ENCODE results near the gene ATXN2.

ATXN2 gene

DNA sequence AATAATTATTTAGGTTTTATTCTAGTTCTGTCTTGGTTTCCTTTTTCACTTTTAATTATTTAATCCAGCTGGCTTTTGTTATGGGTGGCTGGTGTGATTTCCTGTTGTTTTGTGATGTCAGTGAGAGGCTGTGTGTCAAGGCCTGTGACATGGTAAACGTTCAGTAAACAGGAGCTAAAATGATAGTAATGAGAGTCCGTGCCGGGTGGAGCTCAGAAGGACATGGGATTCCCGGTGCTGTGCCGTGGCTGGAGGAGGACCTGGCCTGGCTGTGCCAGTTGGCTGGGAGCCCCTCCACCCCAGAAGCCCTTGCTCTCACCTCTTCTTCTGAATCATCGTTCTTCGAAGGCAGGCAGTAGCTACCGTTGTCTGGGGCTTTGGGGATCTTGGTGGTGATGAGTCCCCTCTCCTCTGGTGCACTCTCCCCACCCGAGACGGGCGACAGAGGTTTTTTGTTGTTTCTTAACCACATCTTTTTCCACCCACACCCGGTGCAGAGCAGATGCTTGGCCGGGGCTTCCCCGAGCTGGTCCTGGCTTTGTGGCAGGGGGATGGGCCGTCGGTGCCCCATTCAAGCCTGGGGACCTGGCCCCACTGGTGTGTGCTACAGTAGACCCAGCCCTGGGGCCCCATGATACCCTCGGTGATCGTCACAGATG, 164.3 kb downstream of the ATXN2 start:
- DNase-seq = no peak

DNA sequence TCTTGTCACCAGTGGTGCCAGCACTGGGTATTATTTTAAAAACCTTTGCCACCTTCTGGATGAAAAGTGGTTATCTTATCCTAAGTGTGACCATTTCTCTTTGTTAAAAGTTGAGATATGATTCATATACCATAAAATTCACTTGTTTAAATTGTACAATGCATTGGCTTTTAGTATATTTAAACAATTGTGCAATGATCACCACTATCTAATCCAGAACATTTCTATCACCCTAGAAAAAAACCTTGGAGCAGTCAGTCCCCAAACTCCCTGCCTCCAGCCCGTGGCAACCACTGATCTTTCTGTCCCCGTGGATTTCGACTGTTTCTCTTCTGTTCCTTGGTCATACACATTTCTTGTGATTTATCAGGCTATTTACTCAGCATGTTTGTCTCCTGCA, 165.1 kb downstream of the ATXN2 start:
- no peak for DNase-seq

DNA sequence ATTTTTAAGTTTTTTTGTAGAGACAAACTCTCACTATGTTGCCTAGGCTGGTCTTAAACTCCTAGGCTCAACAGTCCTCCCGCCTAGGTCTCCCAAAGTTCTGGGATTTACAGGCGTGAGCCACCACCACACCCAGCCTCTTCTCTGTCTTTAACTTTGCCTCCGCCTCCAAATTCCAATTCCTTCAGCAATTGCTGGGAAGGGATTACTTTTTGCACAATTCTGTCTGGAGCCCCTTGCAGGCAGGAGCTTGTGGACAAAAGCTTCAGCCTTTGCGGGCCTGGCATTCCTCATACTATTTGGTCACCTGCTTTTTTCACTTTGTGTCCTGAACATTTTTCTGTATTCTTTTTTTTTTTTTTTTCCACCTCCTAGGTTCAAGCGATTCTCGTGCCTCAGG, 167.3 kb downstream of the ATXN2 start:
- no peak for DNase-seq

DNA sequence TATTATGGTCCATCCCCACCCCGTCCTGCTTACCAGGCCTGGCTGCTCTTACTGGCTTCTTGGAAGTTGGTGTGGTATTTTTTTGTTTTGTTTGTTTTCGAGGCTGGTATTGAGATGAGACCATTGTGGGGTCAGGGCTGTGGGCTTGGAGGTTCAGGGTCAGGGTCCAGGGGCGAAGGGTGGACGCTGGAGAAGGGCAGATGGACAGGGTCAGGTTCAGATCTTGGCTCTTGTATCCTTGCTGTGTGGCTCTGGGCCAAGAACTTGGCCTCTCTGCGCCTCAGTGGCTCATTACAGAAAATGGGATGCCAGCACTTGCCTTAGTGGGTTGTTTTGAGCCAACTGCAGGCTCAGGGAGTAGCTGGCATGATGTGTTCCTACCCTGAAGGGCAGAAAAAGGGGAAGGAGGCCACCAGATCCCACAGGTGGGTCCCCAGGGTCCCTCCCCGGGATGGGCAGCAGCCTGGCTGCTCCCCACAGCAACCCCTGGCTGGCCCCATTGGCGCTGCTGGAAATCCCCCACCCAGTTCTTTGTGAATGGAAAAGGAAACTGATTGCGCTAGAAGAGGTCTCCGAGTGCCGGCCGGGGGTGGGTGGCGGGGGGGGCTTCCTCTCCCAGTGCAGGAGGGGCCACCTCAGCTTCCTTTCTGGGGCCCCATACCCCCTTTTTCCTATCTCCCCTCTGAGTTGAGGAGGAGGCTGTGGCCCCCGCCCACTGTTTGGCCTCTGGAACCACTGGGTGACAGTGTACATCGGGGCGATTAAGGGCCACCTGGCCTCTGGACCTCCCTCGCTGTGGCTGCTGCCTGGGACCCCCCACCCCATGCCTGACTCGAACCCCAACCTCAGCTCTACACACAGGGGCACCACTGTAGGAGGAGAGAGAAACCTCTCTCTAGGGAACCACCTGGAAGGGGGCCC, 168.4 kb downstream of the ATXN2 start:
- no peak for DNase-seq

DNA sequence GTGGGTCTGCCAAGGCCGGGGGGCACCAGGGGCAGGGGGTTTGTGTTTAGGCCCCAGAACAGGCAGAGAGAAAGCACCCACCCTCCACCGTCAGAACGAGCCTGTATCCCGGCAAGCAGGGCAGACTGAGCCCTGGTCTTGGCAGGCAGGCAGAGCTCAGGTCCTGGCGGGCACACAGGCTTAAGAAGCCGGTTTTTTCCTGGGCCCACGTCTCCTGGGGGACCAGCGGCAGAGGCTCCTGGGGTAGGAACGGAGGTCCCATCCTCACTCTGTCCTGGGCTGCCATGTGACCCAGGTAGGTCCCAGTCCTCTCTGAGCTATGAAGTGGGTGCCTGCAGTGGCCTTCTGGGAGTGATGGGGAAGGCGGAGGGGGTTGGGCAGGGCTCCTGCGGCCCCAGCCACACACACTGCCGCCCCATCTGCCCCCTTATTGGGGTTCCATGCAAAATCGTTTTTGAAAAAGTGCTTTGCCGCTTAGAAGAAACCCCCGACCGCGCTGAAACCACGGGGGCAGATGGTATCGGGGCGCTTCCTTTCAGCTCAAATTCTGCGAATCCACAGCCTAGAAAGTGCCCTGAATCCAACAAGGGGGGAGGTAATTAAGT, 169.2 kb downstream of the ATXN2 start:
- DNase-seq = no peak

DNA sequence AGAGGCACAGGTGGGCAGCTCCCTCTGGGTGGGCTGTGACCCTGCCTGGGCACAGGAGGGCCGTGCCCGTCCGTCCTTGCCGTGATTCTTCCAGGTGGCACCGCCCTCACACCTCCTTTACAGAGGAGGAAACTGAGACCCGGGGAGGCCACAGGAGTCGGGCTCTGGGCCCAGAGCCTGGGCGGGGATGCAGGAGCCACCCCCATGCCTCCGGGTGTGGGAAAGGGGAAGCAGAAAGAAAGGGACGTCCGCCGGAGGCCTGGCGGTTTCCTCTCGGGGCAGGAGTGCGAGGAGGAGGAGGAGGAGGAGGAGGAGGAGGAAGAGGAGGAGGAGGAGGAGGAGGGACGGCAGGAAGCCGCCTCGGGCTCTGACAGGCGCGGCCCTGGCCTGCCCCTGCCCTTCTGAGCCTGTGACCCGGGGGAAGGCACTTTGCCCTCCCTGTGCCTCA, 170.4 kb downstream of the ATXN2 start:
- DNase-seq = no peak

DNA sequence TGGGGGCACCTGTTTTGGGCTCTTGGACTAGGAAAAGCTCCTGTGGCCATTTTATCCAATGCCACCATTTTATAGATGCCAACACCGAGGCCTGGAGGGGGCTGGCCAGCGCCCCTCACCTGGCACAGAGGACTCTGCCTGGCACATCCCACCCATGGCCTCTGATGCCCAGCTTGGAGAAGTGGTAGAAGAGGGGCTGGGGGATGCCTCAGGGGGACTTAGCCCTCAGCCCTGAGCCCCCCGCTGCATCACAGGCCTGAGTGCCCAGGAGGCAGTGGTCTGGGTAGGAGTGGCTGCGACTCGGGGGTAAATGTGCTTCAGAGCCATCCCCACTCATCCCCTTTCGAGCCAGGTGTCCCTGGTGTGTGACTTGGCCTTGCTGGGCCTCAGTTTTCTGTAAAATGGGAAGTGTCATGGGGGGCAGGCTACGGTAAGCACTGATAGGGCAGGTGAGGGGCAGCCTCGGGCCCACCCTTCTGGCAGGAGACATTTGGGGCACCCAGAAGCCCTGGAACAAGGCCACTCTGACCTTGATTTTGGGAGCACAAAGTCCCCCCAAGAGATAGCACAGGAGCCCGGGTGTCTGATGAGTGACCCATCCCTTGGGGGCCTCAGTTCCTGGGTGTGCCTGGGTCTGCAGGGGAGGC, 170.9 kb downstream of the ATXN2 start:
- no peak for DNase-seq

DNA sequence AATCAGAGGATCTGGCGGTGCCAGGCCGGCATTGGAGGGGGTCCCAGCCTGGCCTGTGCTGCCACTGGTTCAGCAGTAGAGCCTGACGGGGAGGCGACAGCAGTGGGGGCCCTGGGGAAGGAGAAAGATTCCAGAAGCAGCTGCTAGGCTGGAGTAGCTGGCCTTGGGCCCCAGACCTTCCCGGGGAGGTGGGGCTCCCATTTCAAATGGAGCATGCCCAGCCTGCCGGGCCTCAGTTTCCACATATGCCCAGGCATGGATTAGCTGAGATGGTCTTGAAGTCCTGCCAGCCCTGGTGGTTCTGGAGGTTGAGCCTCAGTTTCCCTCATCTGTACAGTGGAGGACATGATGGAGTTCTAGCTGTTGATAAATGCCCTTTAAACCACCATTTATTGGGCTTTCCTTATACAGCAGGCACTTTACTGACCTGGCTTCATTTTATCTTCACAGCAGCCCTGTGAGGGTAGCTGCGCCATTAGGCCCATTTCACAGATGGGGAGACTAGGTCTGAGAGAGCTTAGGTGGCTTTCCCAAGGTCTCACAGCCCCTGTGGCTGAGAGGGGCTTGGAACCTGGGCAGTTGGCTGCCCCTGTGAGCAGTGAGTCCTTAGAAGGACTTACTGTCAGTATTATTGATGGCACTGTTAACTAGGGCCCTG, 171.6 kb downstream of the ATXN2 start:
- DNase-seq = no peak

DNA sequence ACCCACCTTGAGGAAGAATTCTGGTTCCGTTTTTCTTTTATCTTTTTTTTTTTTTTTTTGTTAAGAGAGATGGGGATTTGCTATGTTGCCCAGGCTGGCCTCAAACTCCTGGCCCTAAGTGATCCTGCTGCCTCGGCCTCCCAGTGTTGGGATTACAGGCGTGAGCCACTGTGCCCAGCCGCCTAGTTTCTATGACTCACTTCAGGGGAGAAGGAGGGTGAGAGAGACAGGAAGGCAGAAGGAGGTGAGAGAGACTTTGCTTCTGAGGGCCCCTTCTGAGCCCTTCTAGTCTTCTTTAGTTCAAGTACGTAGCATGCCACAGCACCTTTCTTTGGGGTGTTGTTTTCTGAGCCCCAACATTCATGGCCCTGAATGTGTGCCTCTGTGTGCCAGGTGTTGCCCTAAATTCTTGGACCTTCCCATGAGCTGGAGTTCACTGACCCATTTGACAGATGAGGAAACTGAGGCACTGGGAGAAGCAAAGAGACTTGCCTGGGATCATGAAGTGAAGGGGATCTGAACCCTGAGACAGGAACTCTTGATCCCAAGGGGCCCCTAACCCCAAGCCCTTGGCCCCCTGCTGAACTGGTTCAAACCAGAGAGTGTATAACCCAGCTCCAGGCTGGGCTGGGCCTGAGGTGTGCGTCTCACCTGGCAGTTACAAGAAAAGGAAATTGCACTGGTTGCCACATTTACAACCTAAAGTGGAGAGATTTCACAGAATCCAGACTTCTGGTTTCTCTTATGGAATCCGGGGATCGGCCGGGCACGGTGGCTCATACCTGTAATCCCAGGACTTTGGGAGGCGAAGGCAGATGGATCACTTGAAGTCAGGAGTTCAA, 172.6 kb downstream of the ATXN2 start:
- DNase-seq = no peak

DNA sequence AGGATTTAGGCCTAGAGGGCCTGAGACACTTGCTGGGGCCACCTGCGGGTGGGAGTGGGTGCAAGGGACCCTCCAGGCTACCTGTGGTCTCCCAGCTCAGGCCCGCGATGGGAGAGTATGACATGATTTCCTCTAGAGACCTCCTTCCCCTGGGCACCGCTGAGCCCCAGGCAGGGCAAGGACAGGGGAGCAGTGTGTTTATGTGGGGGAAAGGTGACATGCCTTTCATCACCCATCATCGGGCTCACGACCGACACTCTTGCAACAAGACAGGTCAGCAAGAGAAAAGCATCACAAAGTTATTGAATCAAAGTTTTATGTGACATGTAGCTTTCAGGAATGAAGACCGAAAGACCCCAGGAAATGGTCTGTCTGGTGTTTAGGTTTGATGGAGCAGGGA, 173.5 kb downstream of the ATXN2 start:
- DNase-seq = no peak

DNA sequence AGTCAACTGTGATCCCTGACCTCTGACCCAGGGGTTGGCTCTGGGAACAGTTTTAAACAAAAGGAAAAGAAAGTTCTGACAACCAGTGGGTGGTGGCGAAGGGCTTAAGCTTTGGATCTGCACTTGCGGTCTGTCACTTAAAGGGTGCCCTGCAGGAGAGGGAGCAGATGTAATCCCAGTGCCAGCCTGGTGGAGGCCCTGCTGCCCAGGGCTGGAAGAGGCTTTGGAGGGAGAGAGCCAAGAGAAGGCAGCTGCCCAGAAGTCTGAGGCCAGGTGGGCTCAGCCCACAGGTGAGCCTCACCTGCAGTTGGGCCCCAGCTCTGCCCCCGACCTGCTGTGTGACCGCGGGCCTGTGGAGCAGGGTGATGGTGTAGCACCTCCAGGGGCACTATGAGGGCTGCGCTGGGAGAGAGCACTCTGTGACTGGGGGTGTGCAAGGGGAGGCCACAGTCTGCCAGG, 174.3 kb downstream of the ATXN2 start:
- no peak for DNase-seq

DNA sequence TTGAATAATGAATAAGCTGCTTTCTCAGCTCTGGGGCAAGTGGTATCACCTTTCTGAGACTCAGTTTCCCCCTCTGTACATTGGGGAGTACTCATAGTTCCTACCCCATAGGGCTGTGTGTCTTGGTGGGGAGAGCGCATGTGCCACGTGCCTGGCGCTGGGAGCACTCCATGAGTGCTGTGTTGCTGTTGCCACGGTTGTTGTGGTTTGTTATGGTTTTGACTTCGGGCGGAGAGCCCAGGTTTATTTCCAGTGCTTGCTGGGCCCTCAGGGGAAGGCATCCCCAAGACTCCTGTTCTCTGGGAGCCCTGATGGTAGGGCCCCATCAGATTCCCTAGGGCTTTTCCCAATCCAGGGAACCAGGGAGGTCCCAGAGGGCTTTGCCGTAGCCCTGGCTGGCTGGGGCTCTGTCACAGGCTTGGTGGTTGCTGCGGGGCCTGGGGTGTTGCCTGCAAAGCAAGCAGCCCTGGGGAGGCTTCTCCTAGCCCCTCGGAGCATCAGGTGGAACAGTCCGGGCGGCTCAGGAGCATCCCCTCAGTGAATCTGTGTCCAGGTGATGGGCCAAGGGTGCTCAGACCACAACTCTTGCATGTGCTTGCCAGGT, 174.8 kb downstream of the ATXN2 start:
- DNase-seq = no peak

DNA sequence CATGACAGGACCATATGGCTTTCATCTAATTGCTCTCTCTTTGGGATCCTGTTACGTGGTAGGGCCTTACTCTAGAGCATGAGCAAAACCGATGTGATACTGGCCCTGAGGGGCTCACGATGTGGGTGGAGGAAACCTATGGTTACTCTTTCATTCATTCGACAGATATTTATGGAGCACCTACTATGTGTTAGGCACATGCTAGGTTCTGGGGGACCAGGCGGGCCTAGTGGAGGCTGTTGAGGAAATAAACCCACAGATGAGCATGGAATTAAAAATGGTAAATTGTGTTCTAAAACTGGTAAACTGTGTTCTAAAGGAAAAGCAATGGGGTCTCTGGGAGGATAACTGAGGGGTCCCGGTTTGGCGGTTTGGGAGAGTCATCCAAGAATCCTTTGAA, 178.6 kb downstream of the ATXN2 start:
- no peak for DNase-seq

DNA sequence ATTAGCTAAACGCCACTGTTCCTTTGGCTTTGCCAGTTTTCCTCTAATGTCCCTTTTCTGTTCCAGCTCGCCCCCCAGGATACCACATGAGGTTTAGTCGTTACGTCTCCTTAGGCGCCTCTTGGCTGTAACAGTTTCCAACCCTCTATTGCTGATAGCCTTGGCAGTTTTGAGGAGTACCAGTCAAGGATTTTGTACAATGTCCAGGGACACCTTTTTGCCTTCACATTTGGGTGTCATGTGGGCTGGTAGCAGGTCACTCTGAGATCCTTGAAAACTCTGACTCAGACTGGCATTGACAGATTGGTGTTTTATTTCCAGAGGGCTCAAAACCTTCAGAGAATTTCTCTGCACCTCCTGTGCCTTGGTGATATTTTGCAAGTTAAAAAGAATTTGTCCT, 179.3 kb downstream of the ATXN2 start:
- DNase-seq = no peak

DNA sequence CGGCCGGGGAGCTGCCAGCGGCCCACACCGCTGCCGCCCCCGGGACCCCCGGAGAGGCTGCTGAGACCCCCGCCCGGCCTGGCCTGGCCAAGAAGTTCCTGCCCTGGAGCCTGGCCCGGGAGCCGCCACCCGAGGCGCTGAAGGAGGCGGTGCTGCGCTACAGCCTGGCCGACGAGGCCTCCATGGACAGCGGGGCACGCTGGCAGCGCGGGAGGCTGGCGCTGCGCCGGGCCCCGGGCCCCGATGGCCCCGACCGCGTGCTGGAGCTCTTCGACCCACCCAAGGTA, 180.6 kb downstream of the ATXN2 start:
- no peak for DNase-seq

DNA sequence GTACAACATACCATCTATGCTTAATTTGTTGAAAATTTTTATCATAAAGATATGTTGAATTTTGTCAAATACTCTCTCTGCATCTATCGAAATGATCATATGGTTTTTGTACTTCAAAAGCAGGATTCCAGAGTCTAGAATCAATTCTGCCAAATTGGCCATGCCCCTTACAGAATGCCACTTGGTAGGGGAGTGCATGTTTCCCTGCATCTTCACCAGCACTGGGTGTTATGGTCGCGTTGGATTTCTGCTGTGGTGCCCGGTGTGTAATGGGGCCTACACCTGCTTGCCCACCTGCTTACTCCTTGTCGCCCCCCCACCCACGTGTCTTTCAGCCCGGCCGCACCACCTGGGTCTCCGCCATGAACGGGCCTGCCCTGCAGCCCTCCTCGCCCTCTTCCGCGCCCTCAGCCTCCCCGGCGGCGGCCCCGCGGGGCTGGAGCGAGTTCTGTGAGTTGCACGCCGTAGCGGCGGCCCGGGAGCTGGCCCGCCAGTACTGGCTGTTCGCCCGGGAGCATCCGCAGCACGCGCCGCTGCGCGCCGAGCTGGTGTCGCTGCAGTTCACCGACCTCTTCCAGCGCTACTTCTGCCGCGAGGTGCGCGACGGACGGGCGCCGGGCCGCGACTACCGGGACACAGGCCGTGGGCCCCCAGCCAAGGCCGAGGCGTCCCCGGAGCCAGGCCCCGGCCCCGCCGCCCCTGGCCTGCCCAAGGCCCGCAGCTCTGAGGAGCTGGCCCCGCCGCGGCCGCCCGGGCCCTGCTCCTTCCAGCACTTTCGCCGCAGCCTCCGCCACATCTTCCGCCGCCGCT, 181.1 kb downstream of the ATXN2 start:
- no peak for DNase-seq

DNA sequence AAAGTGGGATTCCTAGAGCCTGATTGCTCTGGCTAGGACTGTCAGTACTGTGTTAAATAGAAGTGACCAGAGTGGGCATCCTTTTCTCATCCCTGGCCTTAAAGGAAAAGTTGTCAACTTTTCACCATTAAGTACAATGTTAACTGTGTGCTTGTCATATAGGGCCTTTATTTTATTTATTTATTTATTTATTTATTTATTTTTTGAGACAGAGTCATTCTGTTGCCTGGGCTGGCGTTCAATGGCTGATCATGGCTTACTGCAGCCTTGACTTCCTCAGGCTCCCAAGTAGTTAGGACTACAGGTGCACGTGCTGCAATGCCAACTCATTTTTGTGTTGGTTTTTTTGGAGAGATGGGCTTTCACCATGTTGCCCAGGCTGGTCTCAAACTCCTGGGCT, 181.8 kb downstream of the ATXN2 start:
- DNase-seq = no peak

DNA sequence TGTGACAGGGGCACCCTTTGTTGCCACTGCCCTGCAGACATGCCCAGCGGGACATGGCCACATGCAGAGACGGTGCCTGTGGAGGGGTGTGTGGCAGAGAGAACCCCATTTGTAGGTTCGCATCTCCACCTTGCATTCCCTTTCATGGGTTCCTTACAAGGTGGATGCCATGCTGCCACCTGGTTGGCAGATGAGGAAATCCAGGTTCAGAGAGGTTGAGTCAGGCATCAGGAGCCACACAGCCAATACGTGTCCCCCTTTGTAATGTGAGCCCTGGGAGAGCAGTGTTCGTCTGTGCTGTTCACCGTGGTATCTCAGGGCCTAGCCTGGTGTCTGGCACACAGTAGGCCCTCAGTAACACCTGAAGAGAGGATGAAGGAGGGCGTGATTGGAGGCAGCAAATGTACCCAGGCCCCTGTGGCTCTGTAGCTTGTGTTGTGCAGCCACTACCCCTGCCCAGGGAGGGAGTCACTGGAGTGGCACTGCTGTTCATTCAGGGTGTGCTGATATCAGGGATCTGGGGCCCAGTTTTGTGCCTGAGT, 184.3 kb downstream of the ATXN2 start:
- DNase-seq = no peak

DNA sequence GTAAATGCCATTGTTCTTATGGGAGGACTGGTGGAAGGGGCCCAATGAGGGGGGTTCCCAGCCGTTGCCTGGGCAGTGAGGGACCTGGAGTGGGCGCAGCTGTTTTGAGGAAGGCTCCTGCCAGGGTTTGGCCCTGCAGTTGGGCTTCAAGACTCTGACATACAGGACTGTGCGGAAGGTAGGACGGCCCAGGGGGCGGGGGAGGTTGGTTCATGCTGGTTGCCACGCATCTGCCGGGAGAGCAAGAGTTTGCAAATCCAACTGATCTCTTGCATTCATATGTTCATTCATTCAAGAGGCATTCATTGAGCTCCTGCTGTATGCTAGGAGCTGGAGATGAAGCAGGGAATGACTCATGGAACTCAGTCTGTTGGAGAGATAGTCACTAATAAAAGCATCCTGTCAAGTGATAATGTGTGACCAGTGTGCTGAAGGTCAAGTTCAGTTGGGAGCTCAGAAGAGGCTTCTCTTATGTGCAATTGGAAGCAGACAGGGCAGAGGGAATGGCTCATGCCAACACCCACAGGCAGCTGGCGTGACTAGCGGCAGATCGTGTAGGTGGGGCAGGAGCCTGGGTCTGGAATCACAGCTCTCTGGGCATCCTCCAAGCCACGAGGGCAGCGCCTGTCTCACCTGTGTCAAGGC, 185.6 kb downstream of the ATXN2 start:
- DNase-seq = no peak

Data from NCI-H2107 (cell line).